ENCODE data around the gene IFT172.

- TF ChIP-seq CTCF (IDR thresholded peaks at IDR 0.05 in 4 of 5, conservative IDR thresholded peaks at IDR 0.05 in 1 of 5) (no peak), POLR2A (IDR thresholded peaks at IDR 0.05) (no peak)
Observed at GRCh38 chr2:27422958-27423357, 66.6 kb downstream of the IFT172 start.
